Measurements from ENCODE around the gene STXBP1.
A peak's percentile ranks its signal among the peaks of the same experiment; 100 is the strongest.

The STXBP1 gene

DNA sequence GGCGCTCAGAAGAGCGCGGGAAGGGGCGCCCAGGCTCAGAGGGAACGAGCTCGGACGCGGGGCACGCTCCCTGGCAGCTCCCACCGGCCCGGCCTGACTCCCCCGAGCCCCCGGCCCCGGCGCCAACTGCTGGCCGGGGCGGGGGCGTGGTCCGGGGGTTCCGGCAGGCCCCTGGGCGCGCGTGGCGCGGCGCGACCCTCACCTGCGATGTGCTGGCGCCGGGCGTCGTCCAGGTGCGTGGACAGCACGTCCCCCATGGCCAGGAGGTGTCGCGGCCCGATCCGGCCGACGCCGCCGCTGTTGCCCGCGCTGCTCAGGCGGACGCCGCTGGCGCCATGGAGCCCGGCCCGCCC lies 43.5 kb upstream of the STXBP1 start:
- peak overlapping the region; percentile 86 for H2AFZ ChIP-seq (ENCODE audit: insufficient read depth, low read length, poor library complexity)
- H3K36me3 ChIP-seq (ENCODE audit: control insufficient read depth in 1 of 2, insufficient read depth in 2 of 2, low read length in 2 of 2): peaks cover 0 to 6% of the 10 kb centered on the region in 2 experiments
- peak overlapping the region; percentile 92 for H3K18ac ChIP-seq (ENCODE audit: low read length)
- no peak overlapping the region for H3K23ac ChIP-seq (ENCODE audit: low read length)
- peak overlapping the region; percentile 84 for H2BK5ac ChIP-seq (ENCODE audit: low read depth, low read length, poor library complexity)
- H3K79me1 ChIP-seq (ENCODE audit: low read length): peaks cover 34% of the 10 kb centered on the region
- H4K12ac ChIP-seq (ENCODE audit: low read depth, low read length): peak overlapping the region; percentile 73
- peak overlapping the region; percentile 92 for H3K27ac ChIP-seq (ENCODE audit: low read depth, low read length)
- H2BK12ac ChIP-seq (ENCODE audit: low read length): peak overlapping the region; percentile 44
- peak overlapping the region; percentile 89 for H4K8ac ChIP-seq (ENCODE audit: low read depth, low read length)
- no peaks in the 10 kb centered on the region for H3K27me3 ChIP-seq (ENCODE audit: insufficient read depth, low read length)
- peak in 1 of 2 donors; percentile 53 for DNase-seq
- peak overlapping the region; percentile 97 for H3K4ac ChIP-seq (ENCODE audit: low read depth, low read length)
- H3K14ac ChIP-seq (ENCODE audit: low read length): peak overlapping the region; percentile 93
- peak overlapping the region; percentile 95 for H3K4me3 ChIP-seq (ENCODE audit: low read depth, low read length)
- H3K9me3 ChIP-seq (ENCODE audit: insufficient read depth, low read depth, low read length): no peaks in the 10 kb centered on the region
- peaks cover 29 to 30% of the 10 kb centered on the region in 2 experiments for H3K4me1 ChIP-seq (ENCODE audit: control insufficient read depth in 1 of 2, insufficient read depth in 2 of 2, low read length in 2 of 2)
- peak overlapping the region; percentile 92 for H4K91ac ChIP-seq (ENCODE audit: low read depth, low read length)
- peaks cover 33% of the 10 kb centered on the region for H3K79me2 ChIP-seq (ENCODE audit: control insufficient read depth, insufficient read depth, low read length, poor library complexity)
- H3K4me2 ChIP-seq (ENCODE audit: low read length): peak overlapping the region; percentile 74
- H2BK120ac ChIP-seq (ENCODE audit: insufficient read depth, low read length, poor library complexity): peak overlapping the region; percentile 76
- H2AK5ac ChIP-seq (ENCODE audit: low read length): peak overlapping the region; percentile 99
- no CpG with 5 or more reads among the region's 50 CpGs for WGBS (ENCODE audit: extremely low coverage, insufficient coverage, insufficient read length)
- peak overlapping the region; percentile 93 for H3K9ac ChIP-seq (ENCODE audit: low read length)

- Histone ChIP-seq H3K4me2 (ENCODE audit: low read length) (peak overlapping the region; percentile 83), H3K4me1 (ENCODE audit: control insufficient read depth in 1 of 2, insufficient read depth in 2 of 2, low read length in 2 of 2) (peaks cover 31 to 32% of the 10 kb centered on the region in 2 experiments), H4K8ac (ENCODE audit: low read depth, low read length) (peak overlapping the region; percentile 99), H2AFZ (ENCODE audit: insufficient read depth, low read length, poor library complexity) (peak overlapping the region; percentile 94), H3K23ac (ENCODE audit: low read length) (no peak overlapping the region), H3K4ac (ENCODE audit: low read depth, low read length) (peak overlapping the region; percentile 97), H3K14ac (ENCODE audit: low read length) (peak overlapping the region; percentile 95), H2BK5ac (ENCODE audit: low read depth, low read length, poor library complexity) (peak overlapping the region; percentile 95), H2BK120ac (ENCODE audit: insufficient read depth, low read length, poor library complexity) (peak overlapping the region; percentile 97), H4K91ac (ENCODE audit: low read depth, low read length) (peak overlapping the region; percentile 100), H2AK5ac (ENCODE audit: low read length) (peak overlapping the region; percentile 99), H3K9me3 (ENCODE audit: insufficient read depth, low read depth, low read length) (no peaks in the 10 kb centered on the region), H3K27me3 (ENCODE audit: insufficient read depth, low read length) (no peaks in the 10 kb centered on the region), H3K18ac (ENCODE audit: low read length) (peak overlapping the region; percentile 95), H3K27ac (ENCODE audit: low read depth, low read length) (peak overlapping the region; percentile 92), H3K4me3 (ENCODE audit: low read depth, low read length) (peak overlapping the region; percentile 95), H3K9ac (ENCODE audit: low read length) (peak overlapping the region; percentile 93), H2BK12ac (ENCODE audit: low read length) (peak overlapping the region; percentile 78), H3K79me2 (ENCODE audit: control insufficient read depth, insufficient read depth, low read length, poor library complexity) (peaks cover 33% of the 10 kb centered on the region), H3K36me3 (ENCODE audit: control insufficient read depth in 1 of 2, insufficient read depth in 2 of 2, low read length in 2 of 2) (peaks cover 0 to 6% of the 10 kb centered on the region in 2 experiments), H3K79me1 (ENCODE audit: low read length) (peaks cover 36% of the 10 kb centered on the region), H4K12ac (ENCODE audit: low read depth, low read length) (peak overlapping the region; percentile 95)
- WGBS (ENCODE audit: extremely low coverage, insufficient coverage, insufficient read length): no CpG with 5 or more reads among the region's 78 CpGs
- peak; percentile 72 to 83 for DNase-seq
Measured at GRCh38 chr9:127568971-127569885, 42.8 kb upstream of the STXBP1 start.

DNA sequence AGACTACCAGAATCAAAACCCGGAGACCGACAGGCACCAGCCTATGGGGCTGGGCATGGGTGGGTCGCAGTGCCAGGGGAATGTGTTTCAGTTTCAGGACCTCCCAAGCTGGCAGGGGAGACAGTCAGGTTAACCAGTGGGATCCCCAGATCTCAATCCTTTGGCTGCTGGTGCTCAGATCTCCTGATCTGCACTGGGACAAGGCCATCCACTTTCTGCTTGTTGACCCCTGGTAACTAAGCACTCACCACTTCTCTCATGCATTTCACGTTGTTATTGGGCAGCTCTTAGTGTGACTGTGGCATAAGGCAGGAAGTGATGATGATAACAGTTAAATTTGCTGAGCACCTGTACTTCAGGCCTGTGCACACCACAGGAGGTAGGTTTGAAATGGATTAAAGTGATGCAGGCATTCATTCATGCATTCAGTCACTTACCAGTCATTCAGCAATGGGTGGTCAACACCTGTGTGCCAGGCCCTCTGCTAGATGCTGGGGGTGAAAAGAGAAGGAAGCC lies 42.1 kb upstream of the STXBP1 start:
- no peak overlapping the region for H4K12ac ChIP-seq (ENCODE audit: low read depth, low read length)
- H3K27ac ChIP-seq (ENCODE audit: low read depth, low read length): no peak overlapping the region
- H4K91ac ChIP-seq (ENCODE audit: low read depth, low read length): peak overlapping the region; percentile 100
- peak overlapping the region; percentile 83 for H3K4me2 ChIP-seq (ENCODE audit: low read length)
- no peak for DNase-seq
- H2BK12ac ChIP-seq (ENCODE audit: low read length): peak overlapping the region; percentile 78
- H3K9me3 ChIP-seq (ENCODE audit: insufficient read depth, low read depth, low read length): no peaks in the 10 kb centered on the region
- H2AFZ ChIP-seq (ENCODE audit: insufficient read depth, low read length, poor library complexity): peak overlapping the region; percentile 8
- no peak overlapping the region for H4K8ac ChIP-seq (ENCODE audit: low read depth, low read length)
- no CpG with 5 or more reads among the region's 4 CpGs for WGBS (ENCODE audit: extremely low coverage, insufficient coverage, insufficient read length)
- H3K4me3 ChIP-seq (ENCODE audit: low read depth, low read length): no peak overlapping the region
- no peaks in the 10 kb centered on the region for H3K27me3 ChIP-seq (ENCODE audit: insufficient read depth, low read length)
- H3K36me3 ChIP-seq (ENCODE audit: control insufficient read depth in 1 of 2, insufficient read depth in 2 of 2, low read length in 2 of 2): peaks cover 0 to 6% of the 10 kb centered on the region in 2 experiments
- no peak overlapping the region for H3K4ac ChIP-seq (ENCODE audit: low read depth, low read length)
- H3K23ac ChIP-seq (ENCODE audit: low read length): no peak overlapping the region
- H3K79me1 ChIP-seq (ENCODE audit: low read length): peaks cover 42% of the 10 kb centered on the region
- peak overlapping the region; percentile 45 for H2AK5ac ChIP-seq (ENCODE audit: low read length)
- peak overlapping the region; percentile 95 for H3K14ac ChIP-seq (ENCODE audit: low read length)
- peaks cover 33% of the 10 kb centered on the region for H3K79me2 ChIP-seq (ENCODE audit: control insufficient read depth, insufficient read depth, low read length, poor library complexity)
- peak overlapping the region; percentile 45 for H3K18ac ChIP-seq (ENCODE audit: low read length)
- H3K4me1 ChIP-seq (ENCODE audit: control insufficient read depth in 1 of 2, insufficient read depth in 2 of 2, low read length in 2 of 2): peaks cover 38 to 39% of the 10 kb centered on the region in 2 experiments
- peak overlapping the region; percentile 13 for H3K9ac ChIP-seq (ENCODE audit: low read length)
- no peak overlapping the region for H2BK5ac ChIP-seq (ENCODE audit: low read depth, low read length, poor library complexity)
- peak overlapping the region; percentile 97 for H2BK120ac ChIP-seq (ENCODE audit: insufficient read depth, low read length, poor library complexity)

DNA sequence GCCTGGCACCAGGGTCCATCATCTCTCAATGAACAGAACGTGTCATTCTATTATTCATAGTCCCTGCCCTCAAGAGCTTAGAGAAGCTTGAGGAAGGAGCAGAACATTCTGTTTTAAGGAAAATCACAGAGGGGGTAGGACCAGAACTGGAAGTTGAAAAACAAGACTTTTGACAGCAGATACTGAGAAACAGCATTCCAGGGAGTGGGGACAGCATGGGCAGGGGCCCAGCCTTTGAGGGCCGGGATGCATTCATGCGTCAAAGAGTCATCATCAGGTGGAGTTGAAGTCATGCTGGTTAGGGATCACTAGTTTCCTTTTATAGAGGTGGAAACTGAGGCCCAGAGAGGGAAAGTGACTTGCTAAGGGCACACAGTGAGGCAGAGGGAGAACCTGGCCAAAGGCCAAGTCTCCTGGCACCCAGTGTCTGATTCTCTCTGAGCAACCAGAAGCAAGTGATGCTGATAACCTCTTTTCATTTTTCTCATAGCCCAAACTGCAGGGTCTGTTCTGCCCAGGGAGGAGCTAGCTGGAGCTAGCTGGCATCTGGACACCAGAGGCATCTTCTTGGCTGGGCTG lies 41.5 kb upstream of the STXBP1 start:
- Histone ChIP-seq H2BK5ac (ENCODE audit: low read depth, low read length, poor library complexity) (peak overlapping the region; percentile 42), H2AK5ac (ENCODE audit: low read length) (peak overlapping the region; percentile 79), H2BK120ac (ENCODE audit: insufficient read depth, low read length, poor library complexity) (peak overlapping the region; percentile 70), H2BK12ac (ENCODE audit: low read length) (peak overlapping the region; percentile 90), H3K36me3 (ENCODE audit: control insufficient read depth in 1 of 2, insufficient read depth in 2 of 2, low read length in 2 of 2) (no peaks in the 10 kb centered on the region), H3K9me3 (ENCODE audit: insufficient read depth, low read depth, low read length) (no peaks in the 10 kb centered on the region), H3K4me2 (ENCODE audit: low read length) (no peak overlapping the region), H3K23ac (ENCODE audit: low read length) (no peak overlapping the region), H4K12ac (ENCODE audit: low read depth, low read length) (no peak overlapping the region), H3K27ac (ENCODE audit: low read depth, low read length) (no peak overlapping the region), H3K9ac (ENCODE audit: low read length) (no peak overlapping the region), H3K4me1 (ENCODE audit: control insufficient read depth in 1 of 2, insufficient read depth in 2 of 2, low read length in 2 of 2) (peaks cover 39 to 40% of the 10 kb centered on the region in 2 experiments), H3K18ac (ENCODE audit: low read length) (peak overlapping the region; percentile 33), H3K4ac (ENCODE audit: low read depth, low read length) (peak overlapping the region; percentile 18), H3K79me1 (ENCODE audit: low read length) (peaks cover 42% of the 10 kb centered on the region), H4K8ac (ENCODE audit: low read depth, low read length) (peak overlapping the region; percentile 18), H3K27me3 (ENCODE audit: insufficient read depth, low read length) (no peaks in the 10 kb centered on the region), H3K79me2 (ENCODE audit: control insufficient read depth, insufficient read depth, low read length, poor library complexity) (peaks cover 33% of the 10 kb centered on the region), H3K14ac (ENCODE audit: low read length) (peak overlapping the region; percentile 65), H4K91ac (ENCODE audit: low read depth, low read length) (peak overlapping the region; percentile 63), H3K4me3 (ENCODE audit: low read depth, low read length) (no peak overlapping the region), H2AFZ (ENCODE audit: insufficient read depth, low read length, poor library complexity) (peak overlapping the region; percentile 33)
- peak; percentile 59 to 73 for DNase-seq
- WGBS (ENCODE audit: extremely low coverage, insufficient coverage, insufficient read length): no CpG with 5 or more reads among the region's 3 CpGs
